ENCODE measurements around the gene BICRA. TPM values are rescaled to one million over a fixed set of nuclear protein-coding genes. Genes with fewer than 3 reads are reported as not detected.
A peak's percentile ranks its signal among the peaks of the same experiment; 100 is the strongest.

BICRA gene
- total and polyA plus RNA-seq, 9 of the 15 experiments (the other 6 are each of a cell fraction or from before 2014, with no cell fraction given) = 0.01 to 8.8 (median 1.2) TPM

GRCh38 chr19:47673426-47673825, 64.5 kb downstream of the BICRA start:
- peaks cover 19% of the 10 kb centered on the region; the same call in 1 of the 3 replicates for H3K36me3 ChIP-seq (ENCODE audit: control insufficient read depth, insufficient read depth, low read length)
- H3K9me3 ChIP-seq (replicated peaks; ENCODE audit: control insufficient read depth, insufficient read depth, low read depth, low read length) = no peaks in the 10 kb centered on the region
- ATAC-seq (no peak), DNase-seq (ENCODE audit: extremely low read depth in 1 of 4, low spot score in 3 of 4) (no peak), FAIRE-seq (no peak)
- BruUV-seq (replicated peaks) = no TSS peak
- ChIA-PET POLR2A (no interaction called here), CTCF (ENCODE audit: low intra/inter-chr PET ratio) (no interaction called here)
- no peak overlapping the region for H3K4me2 ChIP-seq (ENCODE audit: insufficient read depth, low read length)
- H3K27me3 ChIP-seq (ENCODE audit: control insufficient read depth in 2 of 2, insufficient read depth in 2 of 2, low read length in 2 of 2) = no peaks in the 10 kb centered on the region
- no peaks in the 10 kb centered on the region; the same call in 2 of the 3 replicates for H3K79me2 ChIP-seq (ENCODE audit: control insufficient read depth, insufficient read depth, low read length)
- no peaks in the 10 kb centered on the region for H4K20me1 ChIP-seq (replicated peaks; ENCODE audit: control insufficient read depth, insufficient read depth, low read length)
- H3K27ac ChIP-seq (ENCODE audit: extremely low read depth, low read depth, low read length) = no peak overlapping the region
- no peak overlapping the region for H3K9ac ChIP-seq (ENCODE audit: insufficient read depth in 1 of 2, low read depth in 2 of 2, low read length in 2 of 2)
- intact Hi-C loops (cut with micrococcal nuclease) (no loop called here), in situ Hi-C loops (cut with MboI) (no loop called here)
- H3K4me3 ChIP-seq = no peak overlapping the region
- TF ChIP-seq NFIC (IDR thresholded peaks at IDR 0.05) (0 out of 2 replicates have a peak, but pooled peaks have one; percentile 8), BHLHE40 (IDR thresholded peaks at IDR 0.05; ENCODE audit: low read length) (no peak), GTF2A2 (tag; IDR thresholded peaks at IDR 0.05) (no peak), EP300 (IDR thresholded peaks at IDR 0.05; ENCODE audit: low read length) (no peak), ZNF3 (CRISPR knock-in tag; IDR thresholded peaks at IDR 0.05) (no peak), CAMTA2 (CRISPR knock-in tag; conservative IDR thresholded peaks at IDR 0.05) (no peak)
- WGBS (ENCODE audit: insufficient coverage, low coverage, missing lambda C conversion rate) = 81% methylated on average over 4 of the region's 7 CpGs
- peaks cover 4% of the 10 kb centered on the region for H3K9me1 ChIP-seq (ENCODE audit: control insufficient read depth, insufficient read depth, low read length)
- H3K4me1 ChIP-seq (replicated peaks in 1 of 2; ENCODE audit: control insufficient read depth in 2 of 2, insufficient read depth in 2 of 2, low read length in 2 of 2) = peaks cover 0 to 6% of the 10 kb centered on the region in 2 experiments; a peak in 2 of 5 replicates
- H2AFZ ChIP-seq (ENCODE audit: low read depth, low read length) = no peak overlapping the region

GRCh38 chr19:47674548-47674947, 65.6 kb downstream of the BICRA start:
- in situ Hi-C loops (cut with MboI) (no loop called here), intact Hi-C loops (cut with micrococcal nuclease) (no loop called here)
- peaks cover 20% of the 10 kb centered on the region; the same call in 1 of the 3 replicates for H3K36me3 ChIP-seq (ENCODE audit: control insufficient read depth, insufficient read depth, low read length)
- no peaks in the 10 kb centered on the region for H3K79me2 ChIP-seq (ENCODE audit: control insufficient read depth, insufficient read depth, low read length)
- CTCF ChIA-PET (ENCODE audit: low intra/inter-chr PET ratio) = no interaction called here
- no peaks in the 10 kb centered on the region for H3K9me3 ChIP-seq (replicated peaks; ENCODE audit: control insufficient read depth, insufficient read depth, low read depth, low read length)
- no peak overlapping the region; a peak in 1 of 4 replicates for H3K9ac ChIP-seq (ENCODE audit: insufficient read depth in 1 of 2, low read depth in 2 of 2, low read length in 2 of 2)
- FAIRE-seq (no peak), DNase-seq (ENCODE audit: extremely low read depth in 1 of 4, low spot score in 3 of 4) (no peak), ATAC-seq (no peak)
- 63% methylated on average over 4 of the region's 5 CpGs for WGBS (ENCODE audit: insufficient coverage, low coverage, missing lambda C conversion rate)
- H3K27me3 ChIP-seq (ENCODE audit: control insufficient read depth in 2 of 2, insufficient read depth in 2 of 2, low read length in 2 of 2) = no peaks in the 10 kb centered on the region
- H3K4me1 ChIP-seq (replicated peaks in 1 of 2; ENCODE audit: control insufficient read depth in 2 of 2, insufficient read depth in 2 of 2, low read length in 2 of 2) = peaks cover 0 to 6% of the 10 kb centered on the region in 2 experiments; a peak in 2 of 5 replicates
- H3K27ac ChIP-seq (ENCODE audit: extremely low read depth, low read depth, low read length) = no peak overlapping the region
- H3K4me2 ChIP-seq (ENCODE audit: insufficient read depth, low read length) = no peak overlapping the region
- H3K9me1 ChIP-seq (ENCODE audit: control insufficient read depth, insufficient read depth, low read length) = peaks cover 4% of the 10 kb centered on the region
- H3K4me3 ChIP-seq = no peak overlapping the region
- no TSS peak for BruUV-seq (replicated peaks)
- no peaks in the 10 kb centered on the region for H4K20me1 ChIP-seq (replicated peaks; ENCODE audit: control insufficient read depth, insufficient read depth, low read length)
- POLR2A ChIA-PET = interaction anchor here (1.5 kb wide), 1 partner anchor 10 kb away, joined by 3 read pairs; no protein-coding TSS in a partner anchor
- no peak overlapping the region for H2AFZ ChIP-seq (ENCODE audit: low read depth, low read length)
- TF ChIP-seq THAP12 (CRISPR knock-in tag; IDR thresholded peaks at IDR 0.05) (no peak), NR2C2 (CRISPR knock-in tag; IDR thresholded peaks at IDR 0.05) (no peak), NR2C2 (tag; IDR thresholded peaks at IDR 0.05) (no peak), ZNF12 (CRISPR knock-in tag; IDR thresholded peaks at IDR 0.05) (no peak), ARID4B (CRISPR knock-in tag; IDR thresholded peaks at IDR 0.05) (no peak)

All from K562 (cell line).